Natural killer cell treated with Interleukin-12 subunit alpha and Interleukin-12 subunit beta and Interleukin-15 and Interleukin-18, amount 100 ng/mL, for 72 hours (primary cell): ENCODE results near the gene STX7. TPM values are rescaled to one million over a fixed set of nuclear protein-coding genes. Genes with fewer than 3 reads are reported as not detected.

Source experiments
- ATAC-seq, 2 donors: fragments of 150-1000 bp; cut with Tn5 transposase in 1 of 2; sonication (Bioruptor Pico), chemical (Tn5 transposase) in 1 of 2; 2 replicates each; pipeline ENCODE4 v1.10.0; 2021
- DNase-seq: peaks from one replicate; pipeline ENCODE4 v3.0.0; 2022; ENCODE audit warnings: low spot score
- H3K27ac Mint-ChIP-seq, 2 donors: 1 replicate in 1 of 2; 2 replicates in 1 of 2; pipeline ENCODE4 v1.8.0; 2022; ENCODE audit warnings: mixed read lengths in 2 of 2, mild to moderate bottlenecking in 1 of 2, moderate library complexity in 1 of 2
- H3K27me3 Mint-ChIP-seq, 2 donors: 1 replicate in 1 of 2; 2 replicates in 1 of 2; pipeline ENCODE4 v1.8.0; 2022; ENCODE audit warnings: mixed read lengths in 2 of 2
- H3K36me3 Mint-ChIP-seq: one replicate; pipeline ENCODE4 v1.8.0; 2022; ENCODE audit warnings: mixed read lengths
- H3K4me1 Mint-ChIP-seq, 2 donors: 1 replicate in 1 of 2; 2 replicates in 1 of 2; pipeline ENCODE4 v1.8.0; 2022; ENCODE audit warnings: low read depth in 2 of 2, mixed read lengths in 2 of 2, mild to moderate bottlenecking in 1 of 2
- H3K4me3 Mint-ChIP-seq: one replicate; pipeline ENCODE4 v1.8.0; 2022; ENCODE audit warnings: mixed read lengths
- H3K9me3 Mint-ChIP-seq: 2 replicates; pipeline ENCODE4 v1.8.0; 2022; ENCODE audit warnings: mixed read lengths
- total RNA-seq, 2 donors: library from RNA; stranded (reverse); gene quantifications; one replicate each; pipeline ENCODE4 v1.2.3, GENCODE V29; 2022

Gene STX7
- total RNA-seq, 2 donors from 2014 or later = 23.8 to 36.2 TPM

- no peak overlapping the region for H3K27ac Mint-ChIP-seq
- H3K4me1 Mint-ChIP-seq = peaks cover 9 to 16% of the 10 kb centered on the region in 2 donors
- ATAC-seq (no peak), DNase-seq (no peak)
- H3K36me3 Mint-ChIP-seq = no peaks in the 10 kb centered on the region
- H3K27me3 Mint-ChIP-seq = no peaks in the 10 kb centered on the region
- H3K4me3 Mint-ChIP-seq = no peak overlapping the region
- no peaks in the 10 kb centered on the region for H3K9me3 Mint-ChIP-seq
These were observed 33.8 kb downstream of the STX7 start for GRCh38 chr6:132479131-132479530.

GRCh38 chr6:132478674-132479073 lies 34.2 kb downstream of the STX7 start:
- no peak for ATAC-seq
- DNase-seq = no peak
- Mint-ChIP-seq H3K27ac (no peak overlapping the region), H3K4me1 (peaks cover 6 to 14% of the 10 kb centered on the region in 2 donors), H3K9me3 (no peaks in the 10 kb centered on the region), H3K36me3 (no peaks in the 10 kb centered on the region), H3K4me3 (no peak overlapping the region), H3K27me3 (no peaks in the 10 kb centered on the region)

DNA sequence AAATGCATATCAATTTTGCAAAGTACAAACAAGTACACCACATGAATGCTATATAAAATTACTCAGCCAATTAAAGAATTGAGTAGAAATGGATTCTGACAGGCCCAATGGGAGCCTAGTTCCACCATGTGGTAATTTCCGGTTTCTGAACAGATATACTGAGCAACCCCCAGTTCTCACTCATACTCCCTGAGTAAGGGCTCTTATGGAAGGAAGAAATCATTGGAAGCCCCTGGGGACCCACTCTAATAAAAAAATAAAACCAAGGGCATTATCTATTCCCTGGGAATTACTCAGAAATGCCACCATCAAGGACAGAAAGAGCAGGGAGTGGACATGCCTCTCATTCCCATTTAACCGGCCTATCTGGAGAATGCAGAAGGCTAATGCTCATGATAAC lies 34.6 kb downstream of the STX7 start:
- Mint-ChIP-seq H3K4me1 (peaks cover 6 to 14% of the 10 kb centered on the region in 2 donors), H3K36me3 (no peaks in the 10 kb centered on the region), H3K27ac (no peak overlapping the region), H3K9me3 (no peaks in the 10 kb centered on the region), H3K4me3 (no peak overlapping the region), H3K27me3 (no peaks in the 10 kb centered on the region)
- no peak for ATAC-seq
- no peak for DNase-seq

GRCh38 chr6:132476688-132477087 lies 36.2 kb downstream of the STX7 start:
- no peaks in the 10 kb centered on the region for H3K36me3 Mint-ChIP-seq
- ATAC-seq = no peak
- H3K9me3 Mint-ChIP-seq = no peaks in the 10 kb centered on the region
- H3K4me1 Mint-ChIP-seq = peaks cover 6 to 12% of the 10 kb centered on the region in 2 donors
- DNase-seq = no peak
- H3K27me3 Mint-ChIP-seq = no peaks in the 10 kb centered on the region
- no peak overlapping the region for H3K4me3 Mint-ChIP-seq
- H3K27ac Mint-ChIP-seq = no peak overlapping the region

- ATAC-seq = no peak
These were observed 37.0 kb downstream of the STX7 start for GRCh38 chr6:132475925-132476324.

DNA sequence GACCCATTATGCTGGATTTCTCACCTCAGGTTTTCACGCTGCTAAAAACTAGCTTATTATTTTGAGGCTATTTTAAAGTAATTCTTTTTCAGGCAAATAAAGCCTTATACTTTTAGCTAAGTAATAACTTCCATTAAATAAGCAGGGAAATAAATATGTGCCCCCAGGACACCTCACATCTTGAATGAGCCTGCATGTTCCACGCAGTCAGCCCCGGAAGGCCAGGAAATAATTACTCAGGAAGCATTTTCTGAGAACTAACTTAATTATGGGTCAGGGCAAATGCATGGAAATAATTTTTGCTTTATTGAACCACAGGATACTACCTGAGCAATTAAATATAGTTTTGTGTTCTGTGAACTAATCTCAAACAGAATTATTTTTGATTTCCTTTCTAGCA lies 41.1 kb downstream of the STX7 start:
- no peak for ATAC-seq
- DNase-seq = no peak
- Mint-ChIP-seq H3K36me3 (no peaks in the 10 kb centered on the region), H3K4me1 (no peaks in the 10 kb centered on the region), H3K4me3 (no peak overlapping the region), H3K9me3 (no peaks in the 10 kb centered on the region), H3K27me3 (no peaks in the 10 kb centered on the region), H3K27ac (no peak overlapping the region)

More at GRCh38 chr6:132475925-132476324, 37.0 kb downstream of the STX7 start:
- Mint-ChIP-seq H3K36me3 (no peaks in the 10 kb centered on the region), H3K27me3 (no peaks in the 10 kb centered on the region), H3K27ac (no peak overlapping the region), H3K4me3 (no peak overlapping the region), H3K9me3 (no peaks in the 10 kb centered on the region), H3K4me1 (peaks cover 6% of the 10 kb centered on the region in 2 donors)
- DNase-seq = no peak

DNA sequence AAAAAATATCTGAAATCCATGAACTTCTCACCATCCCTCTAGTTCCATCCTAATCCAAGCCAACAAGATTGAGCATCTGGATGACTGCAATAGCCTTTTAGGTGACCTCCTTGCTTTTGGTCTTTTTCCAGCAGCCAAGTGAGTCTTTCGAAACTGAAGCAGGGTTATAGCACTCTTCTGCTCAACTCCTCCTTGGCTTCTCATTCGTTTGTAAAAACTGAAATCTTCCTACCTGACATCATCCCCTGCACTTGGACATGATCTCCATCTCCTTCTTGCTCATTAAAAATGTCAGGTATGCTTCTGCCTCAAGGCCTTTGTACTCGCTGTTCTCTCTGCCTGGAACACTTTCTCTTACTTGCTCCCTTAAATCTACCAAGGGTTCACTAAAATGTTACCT lies 46.0 kb downstream of the STX7 start:
- ATAC-seq = no peak
- Mint-ChIP-seq H3K4me3 (no peak overlapping the region), H3K36me3 (peaks cover 5% of the 10 kb centered on the region), H3K27me3 (no peaks in the 10 kb centered on the region), H3K9me3 (no peaks in the 10 kb centered on the region), H3K4me1 (peaks cover 0 to 4% of the 10 kb centered on the region in 2 donors), H3K27ac (no peak overlapping the region)
- DNase-seq = no peak

GRCh38 chr6:132465530-132466485 lies 47.1 kb downstream of the STX7 start:
- ATAC-seq = no peak
- H3K4me1 Mint-ChIP-seq = peaks cover 0 to 4% of the 10 kb centered on the region in 2 donors
- no peaks in the 10 kb centered on the region for H3K27me3 Mint-ChIP-seq
- H3K9me3 Mint-ChIP-seq = no peaks in the 10 kb centered on the region
- no peak overlapping the region for H3K27ac Mint-ChIP-seq
- DNase-seq = no peak
- no peak overlapping the region for H3K4me3 Mint-ChIP-seq
- peaks cover 5% of the 10 kb centered on the region for H3K36me3 Mint-ChIP-seq

DNA sequence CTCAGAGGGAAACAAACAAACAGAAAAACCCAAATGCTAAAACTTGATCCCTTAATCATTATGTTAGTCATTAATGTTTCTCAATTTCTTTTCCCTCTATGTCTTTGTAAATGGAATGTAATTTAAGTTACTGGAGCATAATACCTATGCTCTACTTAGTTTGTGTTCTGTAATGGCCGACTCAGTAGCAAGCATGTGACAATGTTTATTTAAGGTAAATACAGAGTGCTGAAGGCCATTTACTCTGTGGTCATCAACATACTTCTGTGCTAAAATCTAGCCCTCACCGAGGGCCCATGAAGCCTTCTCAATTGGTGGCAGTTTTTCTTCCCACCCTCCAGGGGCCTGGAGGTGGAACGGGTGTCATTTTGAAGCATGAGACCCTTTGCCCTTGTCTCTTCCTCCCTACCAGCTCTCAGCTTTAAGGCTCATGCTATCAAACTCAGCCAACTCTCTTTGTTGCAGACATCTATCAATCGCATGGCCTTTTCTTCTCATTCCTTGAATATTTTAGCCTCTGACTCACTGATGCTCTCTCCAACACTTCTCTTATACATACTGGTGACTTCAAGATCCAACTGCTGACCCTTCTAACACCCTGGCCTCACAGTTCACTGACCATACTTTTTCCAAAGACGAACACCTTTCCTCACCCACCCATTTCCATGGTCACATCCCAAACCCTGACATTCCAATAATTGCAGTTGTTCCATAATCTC lies 48.2 kb downstream of the STX7 start:
- Mint-ChIP-seq H3K36me3 (peaks cover 5% of the 10 kb centered on the region), H3K4me1 (peaks cover 0 to 4% of the 10 kb centered on the region in 2 donors), H3K4me3 (no peak overlapping the region), H3K27me3 (no peaks in the 10 kb centered on the region), H3K27ac (no peak overlapping the region), H3K9me3 (no peaks in the 10 kb centered on the region)
- ATAC-seq = no peak
- no peak for DNase-seq

- DNase-seq = no peak
- peaks cover 5% of the 10 kb centered on the region for H3K36me3 Mint-ChIP-seq
- ATAC-seq = no peak
- peaks cover 1 to 5% of the 10 kb centered on the region in 2 donors for H3K4me1 Mint-ChIP-seq
- H3K27me3 Mint-ChIP-seq = no peaks in the 10 kb centered on the region
- no peaks in the 10 kb centered on the region for H3K9me3 Mint-ChIP-seq
- no peak overlapping the region for H3K4me3 Mint-ChIP-seq
- no peak overlapping the region for H3K27ac Mint-ChIP-seq
These were observed 51.0 kb downstream of the STX7 start for GRCh38 chr6:132461958-132462357.

GRCh38 chr6:132459605-132459952 lies 53.3 kb downstream of the STX7 start:
- DNase-seq (no peak), ATAC-seq (no peak)
- peaks cover 6 to 12% of the 10 kb centered on the region in 2 donors for H3K4me1 Mint-ChIP-seq
- peaks cover 10% of the 10 kb centered on the region for H3K36me3 Mint-ChIP-seq
- no peaks in the 10 kb centered on the region for H3K9me3 Mint-ChIP-seq
- H3K27ac Mint-ChIP-seq = no peak overlapping the region
- no peaks in the 10 kb centered on the region for H3K27me3 Mint-ChIP-seq
- no peak overlapping the region for H3K4me3 Mint-ChIP-seq

DNA sequence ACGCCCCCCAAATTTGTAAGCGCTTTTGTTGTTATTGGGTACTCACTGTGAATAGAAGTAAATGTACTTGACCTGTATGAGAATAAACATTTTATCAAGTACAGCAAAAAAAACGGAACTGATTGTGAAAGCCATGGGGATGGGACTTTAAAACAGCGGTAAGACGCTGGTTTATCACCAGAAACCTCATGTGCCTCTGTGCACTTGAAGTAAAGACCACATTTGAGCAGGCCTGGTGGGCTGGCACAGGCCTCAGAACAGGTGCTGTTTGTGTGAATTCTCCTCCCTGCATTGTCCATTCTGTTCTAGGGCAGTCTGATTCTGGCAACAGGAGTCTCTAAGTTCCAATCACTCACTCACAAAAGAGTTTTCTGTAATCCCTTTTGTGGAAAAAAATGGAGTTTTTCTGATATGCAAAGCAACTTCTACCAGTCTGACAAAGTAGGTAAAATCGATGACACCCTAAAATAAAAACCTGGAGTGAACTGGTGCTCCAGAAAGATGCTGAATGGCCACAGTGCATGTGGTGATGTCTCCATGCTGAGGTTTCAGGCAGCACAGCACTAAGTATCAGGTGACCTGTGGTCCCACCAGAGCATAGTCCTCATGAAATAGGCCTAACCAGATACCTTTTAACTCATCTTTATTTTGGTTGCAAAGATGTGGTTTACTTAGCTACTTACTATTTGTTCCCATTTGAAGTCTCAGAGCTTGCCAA lies 53.9 kb downstream of the STX7 start:
- Mint-ChIP-seq H3K36me3 (peaks cover 10% of the 10 kb centered on the region), H3K27me3 (no peaks in the 10 kb centered on the region), H3K27ac (no peak overlapping the region), H3K4me1 (peaks cover 6 to 12% of the 10 kb centered on the region in 2 donors), H3K4me3 (no peak overlapping the region), H3K9me3 (no peaks in the 10 kb centered on the region)
- DNase-seq = no peak
- no peak for ATAC-seq

GRCh38 chr6:132456700-132457143 lies 56.2 kb downstream of the STX7 start:
- H3K4me3 Mint-ChIP-seq = no peak overlapping the region
- no peak for DNase-seq
- ATAC-seq = peak; percentile 48 to 52

More at GRCh38 chr6:132456700-132457143, 56.2 kb downstream of the STX7 start:
- H3K27ac Mint-ChIP-seq = no peak overlapping the region
- H3K4me1 Mint-ChIP-seq = peaks cover 6 to 9% of the 10 kb centered on the region in 2 donors
- H3K27me3 Mint-ChIP-seq = no peaks in the 10 kb centered on the region
- H3K9me3 Mint-ChIP-seq = no peaks in the 10 kb centered on the region
- peaks cover 12% of the 10 kb centered on the region for H3K36me3 Mint-ChIP-seq
